GM21737 (cell line): ENCODE data around the gene YARS2.
"Not testable (repeated sequence)": the region's sequence is repeated elsewhere in the genome, so short reads cannot be mapped to it uniquely, and the experiment has no call there.

ENCODE experiments used
- ATAC-seq: cut with Tn5 transposase; IDR thresholded peaks from one replicate; pipeline ENCODE4 v1.9.1; 2021; ENCODE audit warnings: mild to moderate bottlenecking, moderate library complexity; ENCODE audit not compliant: unreplicated experiment

The YARS2 gene

DNA sequence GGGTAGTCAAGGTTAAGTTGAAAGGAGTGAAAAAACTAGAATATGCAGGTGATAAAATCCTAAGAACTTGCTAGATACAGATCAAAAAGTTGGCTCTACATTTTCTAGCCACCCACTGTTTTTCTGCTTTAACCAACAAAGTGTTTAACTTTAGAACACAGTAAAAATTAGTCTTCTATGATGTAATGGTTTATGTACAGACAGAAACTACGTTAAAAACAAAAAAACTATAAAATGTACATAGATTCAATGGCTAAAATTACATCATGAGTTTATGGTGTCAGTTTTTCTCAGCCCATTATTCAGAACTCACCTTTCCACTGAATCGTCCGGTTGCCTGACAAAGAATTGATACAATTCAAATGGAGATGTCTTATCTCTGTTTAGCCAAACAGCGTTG is 2.1 kb downstream of the YARS2 start:
- ATAC-seq, result no peak

GRCh38 chr12:32743264-32743663 is 12.4 kb downstream of the YARS2 start:
- no peak for ATAC-seq

DNA sequence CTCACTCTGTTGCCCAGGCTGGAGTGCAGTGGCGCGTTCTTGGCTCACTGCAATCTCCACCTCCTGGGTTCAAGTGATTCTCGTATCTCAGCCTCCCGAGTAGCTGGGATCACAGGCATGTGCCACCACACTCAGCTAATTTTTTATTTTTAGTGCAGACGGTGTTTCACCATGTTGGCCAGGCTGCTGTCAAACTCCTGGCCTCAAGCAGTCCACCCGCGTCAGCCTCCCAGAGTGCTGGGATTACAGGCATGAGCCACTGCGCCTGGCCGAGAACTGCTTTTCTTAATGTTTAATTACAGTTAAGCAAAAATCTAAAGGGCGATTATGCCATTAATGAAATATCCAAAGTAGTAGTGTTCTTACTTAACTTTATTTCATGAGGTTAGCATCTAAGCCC is 13.6 kb downstream of the YARS2 start:
- ATAC-seq, result no peak

GRCh38 chr12:32739279-32739678 is 16.4 kb downstream of the YARS2 start:
- ATAC-seq, result no peak

DNA sequence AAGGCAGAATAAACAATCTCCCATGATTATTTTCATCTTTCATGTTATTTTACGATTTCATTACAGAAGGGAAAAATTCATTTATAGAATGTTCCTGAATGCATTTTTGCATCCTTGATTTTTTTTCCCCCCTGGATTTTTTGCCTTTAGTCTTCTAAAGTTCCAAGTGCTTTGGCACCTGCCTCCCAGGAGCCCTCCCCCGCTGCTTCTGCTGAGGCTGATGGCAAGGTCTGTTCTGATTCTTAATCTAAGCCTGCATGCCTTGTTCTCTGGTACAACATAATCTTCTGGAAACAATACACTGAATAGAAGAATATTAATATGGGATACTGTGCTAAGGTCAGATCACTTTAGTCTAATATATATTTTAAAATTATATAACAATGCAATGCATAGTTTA is 18.0 kb downstream of the YARS2 start:
- no peak for ATAC-seq

DNA sequence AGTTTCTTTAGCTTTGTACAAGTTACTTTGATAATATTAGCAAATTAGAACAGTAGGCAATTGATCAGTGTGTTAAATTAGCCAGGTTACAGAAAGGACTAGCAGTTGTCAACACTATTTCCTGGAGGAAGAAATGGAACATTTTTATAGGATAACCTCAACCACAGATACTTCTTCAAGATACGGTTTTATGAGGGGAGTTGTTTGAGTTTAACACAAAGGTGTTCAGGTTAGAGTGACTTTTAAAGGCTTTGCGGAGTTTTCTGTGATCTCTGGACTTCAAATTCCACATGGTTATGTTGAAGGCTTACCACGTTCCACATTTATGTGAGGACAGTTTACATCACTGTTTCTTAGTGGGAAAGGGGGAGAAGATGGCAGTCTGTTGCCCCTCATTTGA is 19.3 kb downstream of the YARS2 start:
- no peak for ATAC-seq

GRCh38 chr12:32734952-32735351 is 20.7 kb downstream of the YARS2 start:
- ATAC-seq, result no peak

- ATAC-seq, result no peak
These were observed 28.5 kb downstream of the YARS2 start for GRCh38 chr12:32727237-32727636.

GRCh38 chr12:32726286-32726685 is 29.4 kb downstream of the YARS2 start:
- no peak for ATAC-seq

DNA sequence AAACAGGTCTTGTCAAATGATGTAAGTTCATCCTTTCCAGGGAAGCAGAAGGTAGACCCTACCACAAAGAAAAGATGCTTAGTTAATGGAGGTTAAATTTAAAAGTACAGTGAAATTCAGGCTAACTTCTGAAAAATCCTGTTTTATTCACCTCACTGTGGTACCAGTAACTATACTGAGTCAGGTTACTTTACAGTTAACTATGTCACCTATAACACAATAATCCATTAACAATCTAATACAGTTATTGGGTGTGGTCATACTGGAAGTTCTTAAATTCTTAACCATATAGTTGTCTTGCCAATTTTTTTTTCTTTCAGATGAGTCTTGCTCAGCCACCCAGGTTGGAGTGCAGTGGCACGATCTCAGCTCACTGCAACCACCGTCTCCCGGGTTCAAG is 30.4 kb downstream of the YARS2 start:
- ATAC-seq, result not testable (repeated sequence)

GRCh38 chr12:32718926-32719325 is 36.8 kb downstream of the YARS2 start:
- no peak for ATAC-seq

DNA sequence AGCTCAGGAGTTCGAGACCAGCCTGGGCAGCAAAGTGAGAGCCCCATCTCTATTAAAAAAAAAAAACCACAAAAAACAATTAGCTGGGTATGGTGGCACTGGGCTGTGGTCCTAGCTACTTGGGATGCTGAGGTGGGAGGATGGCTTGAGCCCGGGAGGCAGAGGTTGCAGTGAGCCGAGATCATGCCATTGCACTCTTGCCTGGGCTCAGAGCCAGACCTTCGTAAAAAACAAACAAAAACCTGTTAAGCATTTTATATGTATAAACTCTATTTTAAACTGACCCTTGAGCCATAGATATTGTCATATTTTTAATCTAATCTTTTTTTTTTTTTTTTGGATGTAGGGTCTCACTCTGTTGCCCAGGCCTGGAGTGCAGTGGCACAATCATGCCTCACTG is 40.9 kb downstream of the YARS2 start:
- ATAC-seq, result no peak

GRCh38 chr12:32708926-32709325 is 46.8 kb downstream of the YARS2 start:
- no peak for ATAC-seq

DNA sequence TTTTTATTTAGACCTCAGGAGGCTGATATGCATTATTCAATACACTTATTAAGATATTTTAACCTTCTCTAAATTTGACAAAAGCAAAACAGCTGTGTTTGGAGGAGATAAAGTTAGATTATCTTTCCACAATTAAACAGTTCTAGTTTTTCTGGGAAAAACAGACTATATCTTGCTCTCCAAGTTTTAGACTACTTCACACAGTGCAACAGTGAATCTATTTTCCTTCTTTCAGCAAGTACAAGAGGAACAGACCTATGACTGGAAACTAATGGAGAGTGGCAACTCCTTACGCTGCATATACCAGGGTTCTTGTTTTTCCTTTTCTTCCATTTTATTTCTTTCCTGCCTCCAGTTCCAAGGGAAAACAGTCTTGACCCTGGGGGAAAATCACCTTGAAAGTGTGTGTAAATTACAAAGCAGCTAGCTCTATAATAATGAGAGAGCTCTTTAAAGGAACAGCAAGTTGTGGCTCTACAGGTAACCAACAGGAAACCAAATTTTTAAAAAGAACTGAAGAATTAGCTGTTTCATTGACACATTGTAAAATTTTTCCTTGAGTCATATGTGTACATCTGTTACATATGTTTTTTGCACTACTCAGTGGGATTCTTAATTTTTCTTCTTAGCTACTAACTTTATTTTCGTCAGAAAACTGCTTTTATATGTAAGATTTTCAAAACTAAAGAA is 49.2 kb downstream of the YARS2 start:
- ATAC-seq, result no peak

DNA sequence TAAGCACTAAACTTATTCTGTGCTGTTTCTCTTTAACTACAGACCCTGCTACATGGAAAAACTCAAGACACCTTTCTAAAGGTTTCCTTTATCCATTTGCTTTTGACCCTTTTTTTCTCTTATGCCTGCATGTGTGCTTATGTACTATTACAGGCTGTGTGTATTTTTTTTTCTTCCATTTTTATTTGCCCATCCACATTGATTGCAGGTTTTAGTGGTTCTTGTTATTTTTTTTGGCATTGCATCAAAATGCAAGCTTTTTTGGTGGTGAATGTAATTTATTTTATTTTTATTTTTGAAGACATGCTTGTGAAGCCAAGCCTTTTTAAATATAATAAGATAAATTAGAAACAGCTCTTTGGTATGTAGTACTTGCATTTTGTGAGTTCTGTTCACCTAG is 49.9 kb downstream of the YARS2 start:
- ATAC-seq, result no peak

- no peak for ATAC-seq
These were observed 52.8 kb downstream of the YARS2 start for GRCh38 chr12:32702946-32703345.

GRCh38 chr12:32702473-32702872 is 53.2 kb downstream of the YARS2 start:
- ATAC-seq, result no peak

DNA sequence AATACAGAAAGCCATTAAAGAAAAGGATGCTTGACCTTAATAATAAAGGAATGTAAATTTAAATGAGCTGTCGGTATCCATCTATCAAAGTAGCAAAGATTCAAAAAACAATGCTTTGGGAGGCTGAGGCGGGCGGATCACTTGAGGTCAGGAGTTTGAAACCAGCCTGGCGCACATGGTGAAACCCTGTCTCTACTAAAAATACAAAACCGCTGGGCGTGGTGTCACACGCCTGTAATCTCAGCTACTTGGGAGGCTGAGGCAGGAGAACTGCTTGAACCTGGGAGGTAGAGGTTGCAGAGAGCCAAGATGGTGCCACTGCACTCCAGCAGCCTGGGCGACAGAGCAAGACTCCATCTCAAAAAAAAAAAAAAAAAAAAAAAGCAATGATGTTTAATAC is 56.3 kb downstream of the YARS2 start:
- not testable (repeated sequence) for ATAC-seq

GRCh38 chr12:32698285-32698684 is 57.4 kb downstream of the YARS2 start:
- no peak for ATAC-seq

GRCh38 chr12:32697445-32697844 is 58.3 kb downstream of the YARS2 start:
- no peak for ATAC-seq
